ENCODE measurements around the gene WDFY4. TPM values are rescaled to one million over a fixed set of nuclear protein-coding genes. Genes with fewer than 3 reads are reported as not detected.

WDFY4 gene
- polyA plus RNA-seq, 1 of the 3 experiments (the other 2 are of a cell fraction): not detected

DNA sequence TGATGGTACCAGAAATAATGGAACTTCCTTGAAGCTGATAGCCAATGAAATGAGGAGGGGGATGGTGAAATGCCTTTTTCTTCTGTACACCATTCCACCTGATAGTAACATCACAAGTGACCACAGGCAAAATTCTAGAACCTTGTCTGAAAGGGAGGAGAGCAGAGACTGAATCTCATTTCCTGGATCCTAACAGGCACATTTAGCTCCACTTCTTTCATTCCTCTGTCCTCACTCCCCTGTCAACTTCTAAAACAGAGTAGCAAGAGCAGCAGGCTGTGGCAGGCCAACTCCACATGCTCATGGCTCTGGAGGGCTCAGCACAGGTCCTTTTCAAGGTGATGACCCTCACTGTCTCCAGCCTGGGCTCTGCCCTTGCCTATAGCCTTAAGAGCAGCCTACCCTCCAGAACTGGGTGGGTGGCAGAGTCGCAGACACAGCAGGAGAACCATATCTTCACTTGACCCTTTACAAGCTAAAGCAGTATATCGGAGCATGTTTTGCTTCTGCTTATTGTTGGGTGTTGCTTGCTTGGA is 255.2 kb downstream of the WDFY4 start, which contains the start of gene LRRC18:
LRRC18 (minus strand) TSS at position 51 of the 536 bp plus-strand sequence. CDS start 25,685 bp downstream, outside the sequence.
- WGBS (ENCODE audit: low lambda C conversion rate): 20% methylated on average over 1 of the region's 2 CpGs
- DNase-seq: no peak
- H3K36me3 ChIP-seq (replicated peaks in 1 of 2; ENCODE audit: control insufficient read depth in 1 of 2, insufficient read depth in 2 of 2, low read length in 1 of 2): no peaks in the 10 kb centered on the region
- H3K9me2 ChIP-seq: no peaks in the 10 kb centered on the region
- H3K9me3 ChIP-seq: no peaks in the 10 kb centered on the region
- H3K79me2 ChIP-seq (ENCODE audit: insufficient read depth): no peaks in the 10 kb centered on the region
- H3K27ac ChIP-seq (ENCODE audit: low read depth in 2 of 2, low read length in 1 of 2): no peak within 1 kb of the TSS
- peaks cover 0 to 6% of the 10 kb centered on the region in 2 experiments; a peak in 1 of 4 replicates for H3K4me1 ChIP-seq (ENCODE audit: control insufficient read depth in 1 of 2, insufficient read depth in 2 of 2, low read depth in 1 of 2, low read length in 1 of 2)
- POLR2A ChIA-PET: no interaction called here
- H3K4me2 ChIP-seq: no peak within 1 kb of the TSS
- H2AFZ ChIP-seq (ENCODE audit: low read depth): no peak within 1 kb of the TSS
- no peak within 1 kb of the TSS for H3K4me3 ChIP-seq (ENCODE audit: low read depth in 2 of 2, low read length in 1 of 2)
- no peak for TF ChIP-seq NFIC (IDR thresholded peaks at IDR 0.05; ENCODE audit: borderline replicate concordance)
- TF ChIP-seq YY1 (IDR thresholded peaks at IDR 0.05; ENCODE audit: low read depth): no peak
- TF ChIP-seq ELF1 (IDR thresholded peaks at IDR 0.05): no peak
- TF ChIP-seq TCF12 (IDR thresholded peaks at IDR 0.05): no peak
- no peak for TF ChIP-seq FOSL2 (IDR thresholded peaks at IDR 0.05; ENCODE audit: borderline replicate concordance, low read depth)
- no peaks in the 10 kb centered on the region for H3F3A ChIP-seq (replicated peaks; ENCODE audit: insufficient read depth)
- no peaks in the 10 kb centered on the region for H4K20me1 ChIP-seq (ENCODE audit: insufficient read depth)
- CTCF ChIA-PET: interaction anchor here (2.6 kb wide), 1 partner anchor 284 kb away, joined by 10 read pairs; no protein-coding TSS in a partner anchor
- no peak within 1 kb of the TSS for H3K9ac ChIP-seq
- no peaks in the 10 kb centered on the region for H3K27me3 ChIP-seq (ENCODE audit: insufficient read depth)

DNA sequence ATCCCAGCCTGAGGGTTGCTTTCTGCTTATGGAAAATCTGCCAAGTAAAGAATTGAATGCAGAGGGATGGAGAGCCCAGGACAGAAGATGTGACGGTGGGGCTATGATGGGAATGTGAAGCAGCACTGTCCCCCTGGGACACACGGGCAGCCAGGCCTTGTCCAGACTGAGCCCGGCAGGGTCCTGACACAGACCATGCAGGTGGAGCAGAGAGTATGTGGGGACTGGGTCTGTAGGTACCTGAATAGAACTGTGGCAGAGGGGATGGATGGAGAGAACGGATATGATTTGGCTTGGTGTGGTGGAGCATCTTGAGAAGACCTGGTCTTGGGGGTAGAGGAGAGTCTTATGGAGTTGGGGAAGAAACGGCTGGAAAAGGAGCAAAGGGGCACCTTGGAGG is 255.7 kb downstream of the WDFY4 start:
- H3K9me3 ChIP-seq: no peaks in the 10 kb centered on the region
- peaks cover 0 to 6% of the 10 kb centered on the region in 2 experiments; a peak in 1 of 4 replicates for H3K4me1 ChIP-seq (ENCODE audit: control insufficient read depth in 1 of 2, insufficient read depth in 2 of 2, low read depth in 1 of 2, low read length in 1 of 2)
- TF ChIP-seq NRF1 (IDR thresholded peaks at IDR 0.05; ENCODE audit: low read depth, low read length): no peak
- TF ChIP-seq, protein P1, sequence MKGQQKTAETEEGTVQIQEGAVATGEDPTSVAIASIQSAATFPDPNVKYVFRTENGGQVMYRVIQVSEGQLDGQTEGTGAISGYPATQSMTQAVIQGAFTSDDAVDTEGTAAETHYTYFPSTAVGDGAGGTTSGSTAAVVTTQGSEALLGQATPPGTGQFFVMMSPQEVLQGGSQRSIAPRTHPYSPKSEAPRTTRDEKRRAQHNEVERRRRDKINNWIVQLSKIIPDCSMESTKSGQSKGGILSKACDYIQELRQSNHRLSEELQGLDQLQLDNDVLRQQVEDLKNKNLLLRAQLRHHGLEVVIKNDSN (IDR thresholded peaks at IDR 0.05; ENCODE audit: borderline replicate concordance, low read depth): no peak
- TF ChIP-seq, protein P2, sequence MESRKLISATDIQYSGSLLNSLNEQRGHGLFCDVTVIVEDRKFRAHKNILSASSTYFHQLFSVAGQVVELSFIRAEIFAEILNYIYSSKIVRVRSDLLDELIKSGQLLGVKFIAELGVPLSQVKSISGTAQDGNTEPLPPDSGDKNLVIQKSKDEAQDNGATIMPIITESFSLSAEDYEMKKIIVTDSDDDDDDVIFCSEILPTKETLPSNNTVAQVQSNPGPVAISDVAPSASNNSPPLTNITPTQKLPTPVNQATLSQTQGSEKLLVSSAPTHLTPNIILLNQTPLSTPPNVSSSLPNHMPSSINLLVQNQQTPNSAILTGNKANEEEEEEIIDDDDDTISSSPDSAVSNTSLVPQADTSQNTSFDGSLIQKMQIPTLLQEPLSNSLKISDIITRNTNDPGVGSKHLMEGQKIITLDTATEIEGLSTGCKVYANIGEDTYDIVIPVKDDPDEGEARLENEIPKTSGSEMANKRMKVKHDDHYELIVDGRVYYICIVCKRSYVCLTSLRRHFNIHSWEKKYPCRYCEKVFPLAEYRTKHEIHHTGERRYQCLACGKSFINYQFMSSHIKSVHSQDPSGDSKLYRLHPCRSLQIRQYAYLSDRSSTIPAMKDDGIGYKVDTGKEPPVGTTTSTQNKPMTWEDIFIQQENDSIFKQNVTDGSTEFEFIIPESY (IDR thresholded peaks at IDR 0.05; ENCODE audit: borderline replicate concordance, low read depth): no peak
- TF ChIP-seq YY1 (IDR thresholded peaks at IDR 0.05; ENCODE audit: low read depth): no peak
- no peak for TF ChIP-seq RCOR1 (IDR thresholded peaks at IDR 0.05; ENCODE audit: low read length)
- TF ChIP-seq, protein P3, sequence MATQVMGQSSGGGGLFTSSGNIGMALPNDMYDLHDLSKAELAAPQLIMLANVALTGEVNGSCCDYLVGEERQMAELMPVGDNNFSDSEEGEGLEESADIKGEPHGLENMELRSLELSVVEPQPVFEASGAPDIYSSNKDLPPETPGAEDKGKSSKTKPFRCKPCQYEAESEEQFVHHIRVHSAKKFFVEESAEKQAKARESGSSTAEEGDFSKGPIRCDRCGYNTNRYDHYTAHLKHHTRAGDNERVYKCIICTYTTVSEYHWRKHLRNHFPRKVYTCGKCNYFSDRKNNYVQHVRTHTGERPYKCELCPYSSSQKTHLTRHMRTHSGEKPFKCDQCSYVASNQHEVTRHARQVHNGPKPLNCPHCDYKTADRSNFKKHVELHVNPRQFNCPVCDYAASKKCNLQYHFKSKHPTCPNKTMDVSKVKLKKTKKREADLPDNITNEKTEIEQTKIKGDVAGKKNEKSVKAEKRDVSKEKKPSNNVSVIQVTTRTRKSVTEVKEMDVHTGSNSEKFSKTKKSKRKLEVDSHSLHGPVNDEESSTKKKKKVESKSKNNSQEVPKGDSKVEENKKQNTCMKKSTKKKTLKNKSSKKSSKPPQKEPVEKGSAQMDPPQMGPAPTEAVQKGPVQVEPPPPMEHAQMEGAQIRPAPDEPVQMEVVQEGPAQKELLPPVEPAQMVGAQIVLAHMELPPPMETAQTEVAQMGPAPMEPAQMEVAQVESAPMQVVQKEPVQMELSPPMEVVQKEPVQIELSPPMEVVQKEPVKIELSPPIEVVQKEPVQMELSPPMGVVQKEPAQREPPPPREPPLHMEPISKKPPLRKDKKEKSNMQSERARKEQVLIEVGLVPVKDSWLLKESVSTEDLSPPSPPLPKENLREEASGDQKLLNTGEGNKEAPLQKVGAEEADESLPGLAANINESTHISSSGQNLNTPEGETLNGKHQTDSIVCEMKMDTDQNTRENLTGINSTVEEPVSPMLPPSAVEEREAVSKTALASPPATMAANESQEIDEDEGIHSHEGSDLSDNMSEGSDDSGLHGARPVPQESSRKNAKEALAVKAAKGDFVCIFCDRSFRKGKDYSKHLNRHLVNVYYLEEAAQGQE (IDR thresholded peaks at IDR 0.05; ENCODE audit: low read depth, low read length): no peak
- TF ChIP-seq RFX5 (IDR thresholded peaks at IDR 0.05; ENCODE audit: low read length): no peak
- TF ChIP-seq TCF12 (IDR thresholded peaks at IDR 0.05): no peak
- 24% methylated on average over 5 of the region's 5 CpGs for WGBS (ENCODE audit: low lambda C conversion rate)
- ChIA-PET POLR2A (no interaction called here), CTCF (interaction anchor here (2.6 kb wide), 1 partner anchor 284 kb away, joined by 10 read pairs; no protein-coding TSS in a partner anchor)
- no peak overlapping the region for H3K9ac ChIP-seq
- H3K9me2 ChIP-seq: no peaks in the 10 kb centered on the region
- no peaks in the 10 kb centered on the region for H4K20me1 ChIP-seq (ENCODE audit: insufficient read depth)
- H2AFZ ChIP-seq (ENCODE audit: low read depth): no peak overlapping the region
- H3K27me3 ChIP-seq (ENCODE audit: insufficient read depth): no peaks in the 10 kb centered on the region
- no peaks in the 10 kb centered on the region for H3F3A ChIP-seq (replicated peaks; ENCODE audit: insufficient read depth)
- H3K79me2 ChIP-seq (ENCODE audit: insufficient read depth): no peaks in the 10 kb centered on the region
- no peak overlapping the region for H3K27ac ChIP-seq (ENCODE audit: low read depth in 2 of 2, low read length in 1 of 2)
- no peak for DNase-seq
- H3K4me2 ChIP-seq: no peak overlapping the region
- no peak overlapping the region for H3K4me3 ChIP-seq (ENCODE audit: low read depth in 2 of 2, low read length in 1 of 2)
- H3K36me3 ChIP-seq (replicated peaks in 1 of 2; ENCODE audit: control insufficient read depth in 1 of 2, insufficient read depth in 2 of 2, low read length in 1 of 2): no peaks in the 10 kb centered on the region
